GM18909 (cell line): ENCODE data around the gene SKP2.
"Not testable (repeated sequence)": the region's sequence is repeated elsewhere in the genome, so short reads cannot be mapped to it uniquely, and the experiment has no call there.

ENCODE experiments used
- ATAC-seq: cut with Tn5 transposase; IDR thresholded peaks from one replicate; pipeline ENCODE4 v1.9.1; 2021; ENCODE audit warnings: mild to moderate bottlenecking; ENCODE audit not compliant: unreplicated experiment, poor library complexity

The SKP2 gene

GRCh38 chr5:36156121-36156601 lies 4.2 kb downstream of the SKP2 start:
- ATAC-seq = no peak

DNA sequence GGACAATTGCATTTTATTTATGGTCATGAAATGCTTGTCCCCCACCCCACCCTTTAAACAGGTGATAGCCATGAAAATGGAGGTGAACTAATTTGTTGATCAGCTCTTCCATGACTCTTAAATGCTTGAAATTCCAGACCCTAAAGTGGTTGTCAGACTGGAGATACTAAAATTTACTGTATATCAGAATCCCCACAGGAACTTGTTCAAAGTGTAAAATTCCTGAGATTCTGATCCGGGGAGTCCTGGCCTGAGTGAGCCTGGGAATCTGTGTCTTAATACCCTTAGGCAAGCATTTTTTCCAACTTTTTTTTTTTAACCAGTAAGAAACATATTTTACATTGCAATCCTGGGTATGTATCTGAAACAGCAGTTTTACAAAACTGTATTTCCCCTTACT lies 4.7 kb downstream of the SKP2 start:
- ATAC-seq = no peak

- ATAC-seq = no peak
These were observed 6.2 kb downstream of the SKP2 start for GRCh38 chr5:36158144-36158543.

GRCh38 chr5:36160617-36161016 lies 8.7 kb downstream of the SKP2 start:
- no peak for ATAC-seq

DNA sequence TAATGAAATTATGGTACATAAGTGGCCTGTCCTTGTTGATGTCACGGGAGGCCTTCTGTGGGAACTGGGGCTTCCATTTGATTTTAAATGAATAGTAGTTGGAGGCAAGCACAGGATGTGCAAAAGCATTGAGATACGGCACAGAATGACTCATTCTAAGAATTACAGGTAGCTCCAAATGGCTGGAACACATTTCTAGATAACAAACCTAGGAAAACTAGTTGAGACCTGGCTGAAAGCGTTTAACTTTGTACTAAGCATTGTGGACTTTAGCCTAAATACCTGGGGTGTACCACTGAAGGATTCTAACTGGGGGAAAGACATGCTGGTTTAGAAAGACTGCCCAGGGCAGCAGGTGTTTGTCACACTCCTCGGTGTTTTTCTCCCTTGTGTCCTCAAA lies 9.4 kb downstream of the SKP2 start:
- ATAC-seq = no peak

- ATAC-seq = no peak
These were observed 11.0 kb downstream of the SKP2 start for GRCh38 chr5:36162810-36163486.

DNA sequence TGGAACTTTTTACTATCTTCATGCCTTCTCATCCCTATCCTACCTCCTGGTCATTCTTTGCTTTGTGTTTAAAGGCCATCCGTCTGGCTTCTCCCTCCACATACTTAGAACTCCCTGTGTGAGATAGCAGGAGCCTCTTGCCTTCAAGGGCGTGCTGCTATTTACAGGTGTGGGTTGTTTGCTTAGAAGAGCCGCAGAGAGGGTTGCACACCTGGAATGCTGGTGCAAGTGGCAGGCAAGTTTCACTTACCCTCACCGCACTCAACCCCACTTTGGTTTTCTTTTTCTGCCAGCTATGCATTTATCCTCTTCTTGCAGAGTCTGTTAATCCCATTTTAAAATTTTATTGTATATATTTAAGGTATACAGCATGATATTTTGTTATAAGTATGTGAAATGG lies 12.6 kb downstream of the SKP2 start:
- no peak for ATAC-seq

GRCh38 chr5:36168737-36169136 lies 16.8 kb downstream of the SKP2 start:
- ATAC-seq = no peak

DNA sequence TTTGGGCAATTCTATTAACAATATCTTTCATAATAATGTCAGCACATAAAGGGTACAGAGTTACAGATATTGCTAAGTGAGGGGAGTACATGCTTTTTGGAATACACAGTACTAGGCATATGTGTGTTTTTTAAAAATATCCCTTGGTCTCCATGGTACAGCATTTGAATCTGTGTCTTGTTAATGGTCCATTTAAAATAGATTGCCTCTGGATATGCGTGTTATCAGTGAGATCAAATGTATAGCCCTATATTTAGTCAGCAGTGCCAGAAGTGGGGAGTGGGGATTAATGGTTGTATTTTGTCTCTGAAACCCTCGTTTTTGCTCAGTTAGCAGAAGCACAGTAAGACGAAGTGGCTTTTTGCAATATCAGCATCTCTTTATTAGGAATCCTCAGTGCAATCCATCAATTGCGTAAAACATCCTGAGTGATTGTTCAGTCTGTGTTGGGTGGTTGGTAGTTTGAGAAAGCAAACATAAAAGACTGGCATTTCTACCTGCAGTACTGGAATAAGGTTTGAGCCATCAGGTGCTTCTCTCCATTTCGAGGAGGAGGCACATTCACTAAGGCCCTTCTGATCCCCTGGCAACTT lies 19.0 kb downstream of the SKP2 start:
- no peak for ATAC-seq

DNA sequence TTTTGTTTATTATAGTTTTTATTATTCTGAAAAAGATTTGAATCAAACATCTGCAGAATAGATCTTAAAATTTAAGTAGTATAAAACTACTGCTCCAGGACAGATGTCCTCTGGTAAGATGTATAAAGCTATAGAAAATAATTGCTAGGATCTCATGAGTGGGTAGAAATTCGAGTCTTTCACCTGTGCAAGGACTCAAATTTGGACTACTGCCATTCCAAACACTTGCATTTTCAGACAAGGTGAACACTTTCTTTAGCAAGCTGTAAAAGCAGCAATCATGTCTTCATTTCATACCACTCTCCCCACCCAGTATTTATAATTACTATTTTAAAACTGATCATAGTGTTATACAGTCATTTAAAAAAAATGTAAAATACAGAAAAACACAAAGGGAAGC lies 20.7 kb downstream of the SKP2 start:
- ATAC-seq = no peak

GRCh38 chr5:36173426-36173825 lies 21.5 kb downstream of the SKP2 start:
- ATAC-seq = no peak

DNA sequence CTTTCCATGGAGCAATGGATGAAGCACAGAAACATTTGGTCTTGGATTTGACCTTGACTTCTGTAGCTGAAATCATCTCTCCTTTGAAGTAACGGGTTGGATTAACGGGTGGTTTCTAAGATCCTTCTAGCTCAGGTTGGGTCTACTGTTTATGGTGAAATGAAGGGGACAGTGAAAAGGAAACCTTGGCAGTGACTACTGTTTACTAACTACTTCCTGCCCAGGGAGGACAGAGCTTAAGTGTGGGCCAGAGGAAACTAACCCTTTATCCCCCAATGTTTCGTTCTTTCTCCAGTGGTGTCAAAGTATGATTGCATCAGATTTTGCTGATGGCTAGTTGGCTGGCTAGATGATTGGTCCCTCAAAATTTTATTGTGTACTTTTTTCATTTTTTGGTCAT lies 22.2 kb downstream of the SKP2 start:
- ATAC-seq = no peak

- ATAC-seq = no peak
These were observed 23.1 kb downstream of the SKP2 start for GRCh38 chr5:36175043-36175442.

- ATAC-seq = peak; percentile 98
These were observed 25.2 kb downstream of the SKP2 start for GRCh38 chr5:36177154-36177553.

DNA sequence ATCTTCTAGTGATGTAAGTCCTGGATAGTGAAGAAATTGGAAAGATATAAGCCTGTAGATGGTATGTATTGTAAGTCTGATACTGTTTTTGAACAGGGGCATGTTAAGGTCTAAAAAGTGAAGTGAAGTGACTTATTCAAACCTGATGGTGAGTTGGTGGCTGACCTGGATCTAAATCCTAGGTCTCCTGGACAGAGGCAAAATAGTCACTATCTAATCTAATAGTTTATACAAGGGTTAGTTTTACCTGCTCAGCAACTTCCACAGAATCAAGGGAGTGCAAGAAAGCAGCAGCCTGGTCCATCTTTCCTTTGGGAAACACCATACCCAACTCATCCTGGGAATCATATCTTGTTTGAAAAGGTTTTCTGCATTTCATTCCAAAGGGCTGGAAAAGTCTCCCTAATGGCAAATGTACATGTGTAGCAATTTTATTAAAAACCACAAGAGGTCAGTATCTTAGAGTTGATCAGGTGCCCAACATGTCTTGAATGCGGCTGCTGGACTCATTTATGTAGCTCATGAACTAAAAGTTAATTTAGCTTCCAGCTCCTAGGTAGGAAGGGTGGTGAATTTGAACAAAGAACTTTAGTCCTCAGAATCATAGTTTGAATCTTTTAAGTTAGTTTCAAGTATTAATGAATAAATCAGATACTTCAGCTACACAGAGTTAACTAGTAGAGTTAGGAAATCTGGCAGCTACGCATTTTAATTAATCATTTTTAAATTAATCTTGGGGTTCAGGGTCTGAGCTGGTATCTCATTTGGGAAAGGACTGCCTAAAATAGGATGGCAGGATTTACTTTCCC lies 26.0 kb downstream of the SKP2 start:
- no peak for ATAC-seq

- no peak for ATAC-seq
These were observed 26.6 kb downstream of the SKP2 start for GRCh38 chr5:36178524-36178890.

- no peak for ATAC-seq
These were observed 28.0 kb downstream of the SKP2 start for GRCh38 chr5:36179950-36180349.

DNA sequence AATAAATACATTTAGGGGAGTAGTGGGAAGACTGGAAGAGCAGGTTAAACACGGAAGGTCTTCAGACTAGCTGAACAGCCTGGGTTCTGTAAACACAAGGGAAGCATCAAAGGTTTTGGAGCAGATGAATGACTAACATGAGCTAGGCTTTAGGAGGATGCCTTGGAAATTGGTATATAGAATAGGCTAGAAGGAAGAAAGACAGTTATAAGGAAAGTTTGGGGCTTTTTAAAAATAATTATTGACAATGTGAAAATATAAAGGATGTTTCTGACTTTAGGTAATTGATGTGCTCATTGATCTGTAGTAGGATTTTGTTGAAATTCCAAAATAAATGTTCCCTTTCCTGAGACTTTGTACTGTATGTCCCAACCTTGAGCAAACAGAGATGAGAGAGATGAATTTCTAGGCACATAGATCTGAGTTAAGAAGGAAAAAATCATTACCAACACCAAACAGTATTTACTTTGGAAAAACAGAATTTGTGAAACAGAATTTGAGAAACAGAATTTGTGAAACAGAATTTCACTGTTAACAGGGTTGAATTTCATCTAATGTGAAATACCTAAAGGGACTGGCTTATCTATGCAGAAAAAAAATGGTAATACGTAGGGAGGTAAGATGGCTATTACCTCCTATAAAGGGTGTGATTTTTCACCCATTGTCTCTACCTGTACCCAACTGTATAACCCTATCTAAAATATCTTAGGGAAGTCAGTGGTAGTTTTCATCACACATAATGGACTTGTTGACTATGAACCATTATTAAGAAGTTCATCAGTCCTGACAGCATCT lies 28.8 kb downstream of the SKP2 start:
- no peak for ATAC-seq

- ATAC-seq = no peak
These were observed 29.9 kb downstream of the SKP2 start for GRCh38 chr5:36181774-36182173.

GRCh38 chr5:36184408-36184807 lies 32.5 kb downstream of the SKP2 start:
- ATAC-seq = not testable (repeated sequence)

DNA sequence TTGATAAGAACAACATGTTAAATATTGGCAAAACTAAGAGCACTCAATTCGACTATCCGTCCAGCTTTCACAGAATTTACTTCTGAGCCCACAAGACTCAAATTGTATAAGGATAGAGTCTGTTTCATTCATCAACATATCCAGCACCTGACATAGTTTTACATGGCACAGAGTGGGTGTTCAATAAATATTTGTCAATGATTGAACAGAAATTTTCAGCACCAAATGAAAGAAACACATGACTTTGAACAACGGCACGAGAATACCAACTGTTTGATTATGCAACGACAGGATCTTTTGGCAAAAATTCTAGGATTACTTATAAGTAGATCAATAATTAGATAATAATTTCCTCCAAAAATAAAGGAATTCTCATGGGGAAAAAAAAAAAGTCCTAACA lies 41.8 kb downstream of the SKP2 start:
- no peak for ATAC-seq
